Neural crest cell (in vitro differentiated cells): ENCODE results near the gene MYO7A. TPM values are rescaled to one million over a fixed set of nuclear protein-coding genes. Genes with fewer than 3 reads are reported as not detected.

Experiments used
- DNase-seq: peaks from one replicate; pipeline ENCODE4 v3.0.0; 2021; ENCODE audit warnings: low read depth, mixed read lengths, low spot score
- H3K27ac Mint-ChIP-seq: one replicate; pipeline ENCODE4 v1.8.0; 2021; ENCODE audit warnings: mild to moderate bottlenecking, mixed read lengths; ENCODE audit not compliant: unreplicated experiment
- H3K27me3 Mint-ChIP-seq: 2 replicates; pipeline ENCODE4 v1.8.0; 2021; ENCODE audit warnings: low read depth, mild to moderate bottlenecking, mixed read lengths
- H3K36me3 Mint-ChIP-seq: 2 replicates; pipeline ENCODE4 v1.8.0; 2021; ENCODE audit warnings: low read depth, mild to moderate bottlenecking, mixed read lengths
- H3K4me1 Mint-ChIP-seq: 2 replicates; pipeline ENCODE4 v1.8.0; 2021; ENCODE audit warnings: mixed read lengths
- H3K4me3 Mint-ChIP-seq: one replicate; pipeline ENCODE4 v1.8.0; 2021; ENCODE audit warnings: mild to moderate bottlenecking, mixed read lengths
- H3K9me3 Mint-ChIP-seq: 2 replicates; pipeline ENCODE4 v1.8.0; 2021; ENCODE audit warnings: mixed read lengths
- total RNA-seq: library from RNA; stranded (reverse); gene quantifications from 2 replicates; pipeline ENCODE4 v1.2.1, GENCODE V29; 2021
- TF ChIP-seq, protein P1 (sequence below): fragments of 200-600 bp; sonication (generic); conservative IDR thresholded peaks from 2 replicates; pipeline ENCODE4 v1.5.0; 2021; ENCODE audit warnings: antibody characterized with exemption, mild to moderate bottlenecking

The MYO7A gene
- total RNA-seq, 1 donor from 2014 or later, result 2.5 TPM

- Mint-ChIP-seq H3K4me1 (no peaks in the 10 kb centered on the region), H3K36me3 (no peaks in the 10 kb centered on the region), H3K27ac (no peak overlapping the region), H3K9me3 (peaks cover 2% of the 10 kb centered on the region), H3K4me3 (no peak overlapping the region), H3K27me3 (no peaks in the 10 kb centered on the region)
- no peak for DNase-seq
- TF ChIP-seq, protein P1, sequence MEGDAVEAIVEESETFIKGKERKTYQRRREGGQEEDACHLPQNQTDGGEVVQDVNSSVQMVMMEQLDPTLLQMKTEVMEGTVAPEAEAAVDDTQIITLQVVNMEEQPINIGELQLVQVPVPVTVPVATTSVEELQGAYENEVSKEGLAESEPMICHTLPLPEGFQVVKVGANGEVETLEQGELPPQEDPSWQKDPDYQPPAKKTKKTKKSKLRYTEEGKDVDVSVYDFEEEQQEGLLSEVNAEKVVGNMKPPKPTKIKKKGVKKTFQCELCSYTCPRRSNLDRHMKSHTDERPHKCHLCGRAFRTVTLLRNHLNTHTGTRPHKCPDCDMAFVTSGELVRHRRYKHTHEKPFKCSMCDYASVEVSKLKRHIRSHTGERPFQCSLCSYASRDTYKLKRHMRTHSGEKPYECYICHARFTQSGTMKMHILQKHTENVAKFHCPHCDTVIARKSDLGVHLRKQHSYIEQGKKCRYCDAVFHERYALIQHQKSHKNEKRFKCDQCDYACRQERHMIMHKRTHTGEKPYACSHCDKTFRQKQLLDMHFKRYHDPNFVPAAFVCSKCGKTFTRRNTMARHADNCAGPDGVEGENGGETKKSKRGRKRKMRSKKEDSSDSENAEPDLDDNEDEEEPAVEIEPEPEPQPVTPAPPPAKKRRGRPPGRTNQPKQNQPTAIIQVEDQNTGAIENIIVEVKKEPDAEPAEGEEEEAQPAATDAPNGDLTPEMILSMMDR, result no peak
These were observed 124.7 kb downstream of the MYO7A start for GRCh38 chr11:77252555-77253270.

- Mint-ChIP-seq H3K4me3 (no peak overlapping the region), H3K27ac (no peak overlapping the region), H3K4me1 (no peaks in the 10 kb centered on the region), H3K27me3 (no peaks in the 10 kb centered on the region), H3K9me3 (peaks cover 2% of the 10 kb centered on the region), H3K36me3 (no peaks in the 10 kb centered on the region)
- DNase-seq, result no peak
- TF ChIP-seq, protein P1, result no peak
These were observed 125.6 kb downstream of the MYO7A start for GRCh38 chr11:77253690-77254089.

GRCh38 chr11:77259641-77260040 lies 131.6 kb downstream of the MYO7A start:
- Mint-ChIP-seq H3K27ac (no peak overlapping the region), H3K27me3 (no peaks in the 10 kb centered on the region), H3K4me3 (no peak overlapping the region), H3K4me1 (no peaks in the 10 kb centered on the region), H3K9me3 (peaks cover 8% of the 10 kb centered on the region), H3K36me3 (no peaks in the 10 kb centered on the region)
- TF ChIP-seq, protein P1, result no peak
- no peak for DNase-seq

GRCh38 chr11:77262803-77263202 lies 134.8 kb downstream of the MYO7A start:
- no peak overlapping the region for H3K4me3 Mint-ChIP-seq
- peaks cover 8% of the 10 kb centered on the region for H3K9me3 Mint-ChIP-seq

More at GRCh38 chr11:77262803-77263202, 134.8 kb downstream of the MYO7A start:
- no peaks in the 10 kb centered on the region for H3K36me3 Mint-ChIP-seq
- TF ChIP-seq, protein P1, result no peak
- no peaks in the 10 kb centered on the region for H3K4me1 Mint-ChIP-seq
- H3K27ac Mint-ChIP-seq, result no peak overlapping the region
- DNase-seq, result no peak
- H3K27me3 Mint-ChIP-seq, result no peaks in the 10 kb centered on the region

Other genes with a start within 250 kb of the MYO7A start
- gene B3GNT6, start 93.8 kb upstream of the MYO7A start, total RNA-seq, result not detected in 2 replicates
- 25.8 and 26.2 TPM in 2 replicates for gene CAPN5, start 61.3 kb upstream of the MYO7A start, total RNA-seq
- 1.4 TPM in 1 of 2 replicates, not detected in the other for gene OMP, start 25.4 kb upstream of the MYO7A start, total RNA-seq
- gene GDPD4, start 173.4 kb downstream of the MYO7A start, total RNA-seq, result not detected in 2 replicates